ENCODE results near the gene KCNQ4.

Gene KCNQ4

DNA sequence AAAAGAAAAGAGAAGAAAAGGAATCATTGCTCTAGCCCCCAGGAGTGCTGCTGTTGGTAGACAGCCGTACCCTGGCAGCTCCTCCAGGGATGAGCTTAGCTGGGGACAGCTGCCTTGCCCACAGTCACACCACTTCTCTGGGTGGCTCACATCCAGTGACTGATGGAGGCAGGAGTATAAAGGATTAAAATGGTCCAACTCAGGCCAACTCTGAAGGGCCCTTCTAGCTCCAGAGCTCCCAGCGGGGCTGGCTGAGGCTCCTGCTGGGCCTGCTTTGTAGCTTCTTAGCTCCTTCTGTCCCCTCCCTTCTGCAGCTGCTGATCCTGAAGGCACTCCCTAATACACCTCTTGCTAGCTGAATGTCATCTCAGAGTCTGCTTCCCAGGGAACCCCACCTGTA, 74.2 kb downstream of the KCNQ4 start:
- Histone ChIP-seq H3K27me3 (replicated peaks) (no peaks in the 10 kb centered on the region), H3K4me3 (ENCODE audit: low read depth, low read length) (no peak overlapping the region), H3K27ac (no peak overlapping the region), H3K36me3 (replicated peaks) (no peaks in the 10 kb centered on the region)
- no peak for DNase-seq
- TF ChIP-seq, protein P1, sequence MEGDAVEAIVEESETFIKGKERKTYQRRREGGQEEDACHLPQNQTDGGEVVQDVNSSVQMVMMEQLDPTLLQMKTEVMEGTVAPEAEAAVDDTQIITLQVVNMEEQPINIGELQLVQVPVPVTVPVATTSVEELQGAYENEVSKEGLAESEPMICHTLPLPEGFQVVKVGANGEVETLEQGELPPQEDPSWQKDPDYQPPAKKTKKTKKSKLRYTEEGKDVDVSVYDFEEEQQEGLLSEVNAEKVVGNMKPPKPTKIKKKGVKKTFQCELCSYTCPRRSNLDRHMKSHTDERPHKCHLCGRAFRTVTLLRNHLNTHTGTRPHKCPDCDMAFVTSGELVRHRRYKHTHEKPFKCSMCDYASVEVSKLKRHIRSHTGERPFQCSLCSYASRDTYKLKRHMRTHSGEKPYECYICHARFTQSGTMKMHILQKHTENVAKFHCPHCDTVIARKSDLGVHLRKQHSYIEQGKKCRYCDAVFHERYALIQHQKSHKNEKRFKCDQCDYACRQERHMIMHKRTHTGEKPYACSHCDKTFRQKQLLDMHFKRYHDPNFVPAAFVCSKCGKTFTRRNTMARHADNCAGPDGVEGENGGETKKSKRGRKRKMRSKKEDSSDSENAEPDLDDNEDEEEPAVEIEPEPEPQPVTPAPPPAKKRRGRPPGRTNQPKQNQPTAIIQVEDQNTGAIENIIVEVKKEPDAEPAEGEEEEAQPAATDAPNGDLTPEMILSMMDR (IDR thresholded peaks at IDR 0.05; ENCODE audit: low read depth, low read length, missing control alignments), result no peak
- in situ Hi-C loops (cut with HindIII; ENCODE audit: low pct_ligation_motif_present, low sequenced_read_pairs), result no loop called here

- no peak overlapping the region for H3K27ac ChIP-seq
- no peaks in the 10 kb centered on the region for H3K36me3 ChIP-seq (replicated peaks)
- in situ Hi-C loops (cut with HindIII; ENCODE audit: low pct_ligation_motif_present, low sequenced_read_pairs), result no loop called here
- DNase-seq, result no peak
- H3K4me3 ChIP-seq (ENCODE audit: low read depth, low read length), result no peak overlapping the region
- TF ChIP-seq, protein P1 (IDR thresholded peaks at IDR 0.05; ENCODE audit: low read depth, low read length, missing control alignments), result no peak
- no peaks in the 10 kb centered on the region for H3K27me3 ChIP-seq (replicated peaks)
Measured at GRCh38 chr1:40858856-40859416, 75.3 kb downstream of the KCNQ4 start.

- in situ Hi-C loops (cut with HindIII; ENCODE audit: low pct_ligation_motif_present, low sequenced_read_pairs), result no loop called here
- peak overlapping the region; percentile 64 for H3K4me3 ChIP-seq (ENCODE audit: low read depth, low read length)
- no peak overlapping the region for H3K27ac ChIP-seq
- no peaks in the 10 kb centered on the region for H3K36me3 ChIP-seq (replicated peaks)
- H3K27me3 ChIP-seq (replicated peaks), result no peaks in the 10 kb centered on the region
- DNase-seq, result no peak
- TF ChIP-seq, protein P1 (IDR thresholded peaks at IDR 0.05; ENCODE audit: low read depth, low read length, missing control alignments), result no peak
Measured at GRCh38 chr1:40860706-40861223, 77.2 kb downstream of the KCNQ4 start.

- TF ChIP-seq, protein P1 (IDR thresholded peaks at IDR 0.05; ENCODE audit: low read depth, low read length, missing control alignments), result no peak
- no peaks in the 10 kb centered on the region for H3K36me3 ChIP-seq (replicated peaks)
- no peak overlapping the region for H3K27ac ChIP-seq
- H3K27me3 ChIP-seq (replicated peaks), result no peaks in the 10 kb centered on the region
- in situ Hi-C loops (cut with HindIII; ENCODE audit: low pct_ligation_motif_present, low sequenced_read_pairs), result no loop called here
- DNase-seq, result no peak
- peak overlapping the region; percentile 64 for H3K4me3 ChIP-seq (ENCODE audit: low read depth, low read length)
Measured at GRCh38 chr1:40861224-40862003, 77.8 kb downstream of the KCNQ4 start.

DNA sequence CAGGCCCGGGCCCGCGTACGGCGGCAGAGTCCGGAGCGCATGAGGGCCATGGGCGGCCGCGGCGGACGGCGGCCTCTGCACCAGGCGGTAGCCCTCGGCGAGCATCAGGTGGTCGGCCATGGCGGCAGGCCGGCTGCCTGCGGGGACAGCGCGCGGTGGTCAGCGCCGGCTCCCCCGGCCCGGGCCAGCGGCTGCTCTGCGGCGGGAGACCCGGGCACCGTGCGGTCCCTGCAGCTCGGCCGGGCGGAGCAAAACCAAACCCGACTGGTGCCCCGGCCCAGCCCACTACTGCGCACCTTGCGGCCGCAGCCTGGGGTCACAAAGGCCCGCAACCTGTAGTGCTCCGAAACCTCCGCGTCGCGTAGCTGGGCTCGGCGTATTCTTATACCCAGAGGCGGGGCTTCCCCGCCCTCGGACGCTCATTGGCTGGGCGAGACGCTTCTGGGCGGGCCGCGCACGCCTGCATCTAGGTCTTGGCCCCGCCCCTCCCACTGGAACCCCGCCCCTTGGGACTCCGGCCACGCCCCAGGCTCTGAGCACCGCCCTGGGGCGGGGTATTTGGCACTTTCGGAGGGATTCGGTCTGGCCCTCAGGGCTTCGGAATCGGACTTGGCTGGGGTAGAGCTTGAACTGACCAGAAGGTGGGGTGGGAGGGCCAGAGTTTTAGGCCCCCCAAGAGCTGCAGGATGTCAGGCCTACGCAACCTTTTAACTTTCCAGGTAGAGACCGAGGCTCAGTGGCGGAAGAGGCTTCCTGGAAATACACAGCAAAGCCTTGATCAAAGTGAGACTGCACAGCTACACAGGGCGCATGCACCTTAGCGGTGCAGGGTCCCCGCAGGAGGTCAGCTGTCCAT, 78.6 kb downstream of the KCNQ4 start, which contains the start of gene CITED4:
Gene CITED4 (minus strand): TSS at position 356 of the 856 bp plus-strand sequence. CDS start 236 bp downstream, at position 120.
- H3K27me3 ChIP-seq (replicated peaks), result no peaks in the 10 kb centered on the region
- TF ChIP-seq, protein P1 (IDR thresholded peaks at IDR 0.05; ENCODE audit: low read depth, low read length, missing control alignments), result no peak
- H3K4me3 ChIP-seq (ENCODE audit: low read depth, low read length), result peak within 1 kb of the TSS; percentile 64
- no peak within 1 kb of the TSS for H3K27ac ChIP-seq
- H3K36me3 ChIP-seq (replicated peaks), result no peaks in the 10 kb centered on the region
- in situ Hi-C loops (cut with HindIII; ENCODE audit: low pct_ligation_motif_present, low sequenced_read_pairs), result no loop called here
- peak; percentile 82 for DNase-seq

Data from brain microvascular endothelial cell (primary cell).